NCI-H1694 treated with DMSO at 0.1 percent for 48 hours (cell line): ENCODE measurements around the gene NUDT14.

Source experiments
- DNase-seq: peaks from one replicate; lab custom pipeline; 2025; lab: John Stamatoyannopoulos, UW

The NUDT14 gene

DNA sequence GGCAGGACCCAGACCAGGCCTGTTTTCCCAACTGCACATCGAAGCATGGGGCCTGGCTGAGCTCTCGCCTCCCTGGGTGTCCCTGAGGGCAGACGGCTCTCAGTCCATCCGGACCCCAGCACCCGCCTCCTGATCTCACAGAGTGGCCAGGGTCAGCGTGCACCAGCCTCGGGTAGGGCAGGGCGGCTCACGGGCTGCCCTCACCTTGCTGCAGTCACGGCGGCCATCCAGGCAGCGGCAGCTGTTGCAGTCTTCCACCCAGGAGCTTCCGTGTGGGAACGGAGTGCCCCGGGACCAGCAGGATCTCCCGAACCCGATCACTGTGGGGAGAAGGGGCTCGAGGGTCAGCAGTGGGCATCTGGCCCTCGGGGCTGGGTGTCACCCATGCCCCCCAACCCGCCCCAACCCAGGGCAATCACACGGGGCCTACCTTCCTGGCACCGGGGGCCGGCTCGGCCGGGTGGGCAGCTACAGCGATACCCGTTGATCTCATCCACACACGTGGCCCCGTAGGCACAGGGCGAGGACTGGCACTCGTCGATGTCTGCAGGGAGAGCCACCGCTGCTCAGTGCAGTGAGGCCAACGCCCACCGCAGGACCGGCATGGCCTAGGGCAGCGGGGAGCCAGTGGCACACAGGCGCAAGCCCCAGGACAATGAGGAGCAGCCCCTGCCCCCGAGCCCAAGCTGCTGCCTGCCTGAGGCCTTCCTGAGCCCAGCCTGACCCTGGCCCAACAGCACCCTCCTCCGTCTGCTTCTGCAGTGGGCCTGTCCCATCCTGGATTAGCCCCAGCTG lies 34.7 kb downstream of the NUDT14 start:
- DNase-seq: no peak

DNA sequence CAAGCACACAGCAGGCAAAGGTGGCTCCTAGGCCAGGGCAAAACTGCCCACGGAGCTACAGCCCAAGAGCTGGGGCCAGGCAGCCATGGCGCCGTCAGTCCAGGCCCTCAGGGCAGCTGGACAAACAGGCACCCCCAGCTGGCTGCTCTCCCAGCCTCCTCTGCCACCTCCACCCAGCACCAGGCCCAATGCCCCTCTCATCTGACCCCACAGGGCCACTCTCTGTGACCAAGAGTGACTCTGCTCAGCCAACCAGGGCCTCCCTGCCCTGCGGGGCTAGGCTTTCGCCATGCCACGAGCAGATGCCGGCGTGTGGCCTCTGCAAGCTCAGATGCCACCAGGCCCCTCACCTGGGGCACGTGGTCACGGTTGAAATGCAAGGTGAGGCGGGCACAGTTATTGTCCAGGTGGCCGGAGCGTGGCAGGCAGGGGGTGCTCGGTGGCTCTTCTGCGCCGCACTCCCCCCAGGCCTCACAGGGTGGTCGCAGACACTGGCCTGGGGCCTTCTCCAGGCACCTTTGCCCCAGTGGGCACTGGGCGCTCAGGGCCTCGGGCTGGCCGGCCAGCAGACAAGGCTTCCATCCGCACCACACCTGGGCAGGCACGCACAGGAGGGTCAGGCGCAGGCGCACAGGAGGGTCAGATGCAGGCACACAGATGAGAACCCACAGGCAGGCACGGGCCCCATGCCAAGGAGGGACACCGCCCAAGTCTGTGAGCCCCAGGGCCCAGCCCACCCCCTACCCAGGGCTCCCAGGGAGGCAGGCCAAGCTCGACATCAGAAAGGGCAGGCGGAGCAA lies 35.5 kb downstream of the NUDT14 start:
- no peak for DNase-seq

DNA sequence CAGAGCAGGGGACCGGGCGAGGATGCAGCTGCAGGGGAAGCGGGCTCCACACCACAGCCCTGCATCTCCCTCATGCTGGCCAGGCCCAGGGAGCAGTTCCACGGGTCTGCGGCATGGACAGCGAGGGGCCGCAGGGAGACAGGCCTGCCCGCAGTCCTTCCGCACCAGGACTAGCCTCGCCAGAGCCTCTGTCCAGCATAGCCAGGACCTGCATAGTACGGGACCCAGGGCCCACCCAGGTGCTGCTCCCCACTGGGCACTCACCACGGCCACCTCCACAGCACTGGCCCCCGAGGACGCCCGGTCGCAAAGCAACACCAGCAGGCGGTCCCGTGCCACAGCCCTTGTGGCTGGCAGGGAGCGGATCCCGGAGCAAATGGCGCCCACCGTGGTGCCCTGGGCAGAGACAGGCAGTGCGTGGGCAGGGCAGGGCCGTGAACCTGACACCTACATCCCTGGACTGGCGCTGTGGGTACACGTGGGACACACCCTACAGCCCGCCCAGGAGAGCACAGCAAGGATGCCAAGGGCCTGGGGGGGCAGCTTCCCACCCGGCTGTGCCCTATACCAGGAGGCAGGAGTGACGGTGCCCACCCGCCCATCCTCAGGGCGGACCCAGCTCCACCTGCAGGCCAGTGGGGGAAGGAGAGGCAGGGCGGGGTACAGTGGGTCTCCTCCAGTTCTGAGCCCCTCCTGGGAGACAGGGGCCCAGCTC lies 36.3 kb downstream of the NUDT14 start:
- no peak for DNase-seq

DNA sequence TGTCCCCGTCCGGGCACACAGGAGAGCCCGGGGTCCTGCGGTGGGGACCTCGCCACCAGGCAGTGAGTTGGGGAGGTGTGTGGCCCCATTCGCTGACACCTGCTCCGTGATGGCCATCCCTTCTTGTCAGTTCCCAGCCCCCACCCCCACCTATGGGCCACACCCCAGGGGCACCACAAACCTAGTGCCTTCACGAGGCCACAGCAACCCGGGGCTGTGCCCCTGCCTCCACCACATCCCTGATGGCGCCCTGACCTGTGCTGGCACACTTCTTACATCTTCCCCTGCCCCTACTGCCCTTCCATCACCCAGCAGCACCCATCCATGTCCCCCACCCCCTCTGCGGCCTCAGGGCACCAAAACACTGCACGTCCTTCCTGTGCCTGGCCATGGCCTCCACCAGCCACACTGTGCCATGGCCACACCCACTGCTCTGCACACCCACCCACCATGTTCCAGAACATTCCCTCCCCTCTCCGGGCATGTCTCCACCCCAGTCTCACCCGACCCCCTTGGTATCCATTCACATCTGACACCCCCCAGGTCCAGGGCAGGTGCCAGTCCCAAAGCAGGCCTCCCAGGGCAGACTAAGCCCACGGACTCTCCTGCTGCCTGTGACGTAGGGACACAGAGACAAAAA lies 37.0 kb downstream of the NUDT14 start:
- no peak for DNase-seq

DNA sequence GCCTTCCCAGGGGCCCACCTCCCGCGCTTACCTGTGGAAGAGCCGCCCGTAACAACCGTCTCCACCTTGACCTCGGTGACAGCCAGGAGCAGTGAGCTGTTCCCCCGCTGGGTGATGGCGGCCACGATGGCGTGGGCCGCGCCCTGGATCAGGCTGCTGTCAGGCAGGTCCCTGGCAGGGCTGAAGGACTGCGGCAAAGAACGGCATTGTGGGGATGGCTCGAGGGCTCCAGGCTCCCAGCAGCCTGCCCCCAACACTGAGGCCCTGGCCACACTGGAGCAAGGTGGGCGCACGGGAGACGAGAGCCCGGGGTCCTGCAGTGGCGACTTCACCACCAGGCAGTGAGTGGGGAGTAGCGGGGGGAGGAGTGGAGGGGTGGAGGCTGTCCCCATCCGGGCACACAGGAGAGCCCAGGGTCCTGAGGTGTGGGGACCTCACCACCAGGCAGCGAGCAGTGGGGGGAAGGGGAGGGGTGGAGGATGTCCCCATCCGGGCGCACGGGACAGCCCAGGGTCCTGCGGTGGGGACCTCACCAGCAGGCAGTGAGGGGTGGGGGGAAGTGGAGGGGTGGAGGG lies 37.6 kb downstream of the NUDT14 start:
- DNase-seq: no peak

DNA sequence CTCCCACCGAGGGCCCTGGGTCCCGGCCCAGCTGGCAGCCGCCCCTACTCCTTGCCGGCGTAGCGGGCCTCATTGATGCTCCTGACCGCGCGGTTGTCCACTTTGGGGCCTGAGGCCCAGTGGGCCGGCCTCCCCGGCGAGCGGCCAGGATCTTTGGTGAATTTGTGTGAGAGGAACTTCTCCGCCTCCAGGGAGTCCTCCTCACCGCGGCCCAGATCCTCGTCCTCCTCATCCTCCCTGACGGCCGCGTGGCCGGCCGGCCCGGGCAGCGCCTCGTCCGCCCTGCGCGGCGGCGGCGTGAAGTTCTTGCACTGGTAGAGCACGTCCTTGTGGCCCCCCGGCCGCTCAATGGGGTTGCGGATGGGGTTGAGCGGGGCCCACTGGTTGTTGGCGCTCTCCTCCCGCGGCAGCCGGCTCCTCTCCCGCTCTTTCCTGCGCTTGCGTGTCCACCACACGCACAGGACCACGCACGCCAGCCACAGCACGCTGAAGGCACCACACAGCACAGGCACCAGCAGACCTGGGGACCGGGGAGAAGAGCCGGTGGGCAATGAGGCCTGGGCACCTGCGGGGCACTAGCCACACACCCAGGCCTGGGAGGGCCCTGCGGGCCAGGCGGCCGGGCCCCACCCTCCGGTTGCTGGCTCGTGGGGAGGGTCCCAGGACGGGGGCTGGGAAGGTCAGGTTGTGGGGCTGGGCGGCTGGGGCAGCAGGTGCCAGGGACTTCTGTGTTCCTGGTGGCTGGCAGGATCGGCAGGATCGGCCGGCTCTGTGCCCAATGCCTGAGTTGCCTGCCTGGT lies 38.3 kb downstream of the NUDT14 start:
- DNase-seq: no peak

DNA sequence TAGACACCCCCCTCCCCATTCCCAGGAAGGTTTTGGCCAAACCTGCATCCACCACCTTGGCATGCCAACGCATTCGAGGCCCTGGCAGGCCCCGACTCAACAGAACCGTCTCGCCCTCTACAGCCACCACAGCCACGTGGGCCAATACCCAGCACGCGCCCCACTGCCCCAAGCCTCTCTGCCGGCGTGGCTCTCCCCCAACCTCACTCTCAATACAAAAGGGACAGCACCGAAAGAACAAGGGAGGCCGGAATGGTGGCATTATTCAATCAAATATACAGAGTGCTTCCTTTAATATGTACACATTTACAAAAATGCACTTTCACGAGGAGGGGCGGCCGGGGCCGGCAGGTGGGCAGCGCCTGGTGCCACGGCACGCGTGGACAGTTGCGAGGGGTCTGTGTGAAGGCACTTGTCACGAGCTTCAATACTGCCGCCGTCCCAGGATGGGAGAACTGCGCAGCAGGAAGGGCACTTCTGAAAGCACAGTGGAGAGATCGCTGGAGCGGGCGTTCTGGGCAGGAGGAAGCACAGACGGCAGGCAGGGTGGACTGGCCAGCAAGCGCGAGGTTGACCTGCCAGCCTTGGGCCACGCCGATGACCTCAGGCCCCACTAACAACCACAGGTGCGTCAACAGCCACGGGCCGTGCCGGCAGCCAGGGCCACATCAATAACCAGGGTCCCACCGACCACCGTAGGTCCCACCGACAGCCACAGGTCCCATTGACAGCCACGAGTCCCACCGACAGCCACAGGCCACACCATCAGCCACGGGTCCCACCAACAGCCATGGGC lies 39.4 kb downstream of the NUDT14 start:
- no peak for DNase-seq

DNA sequence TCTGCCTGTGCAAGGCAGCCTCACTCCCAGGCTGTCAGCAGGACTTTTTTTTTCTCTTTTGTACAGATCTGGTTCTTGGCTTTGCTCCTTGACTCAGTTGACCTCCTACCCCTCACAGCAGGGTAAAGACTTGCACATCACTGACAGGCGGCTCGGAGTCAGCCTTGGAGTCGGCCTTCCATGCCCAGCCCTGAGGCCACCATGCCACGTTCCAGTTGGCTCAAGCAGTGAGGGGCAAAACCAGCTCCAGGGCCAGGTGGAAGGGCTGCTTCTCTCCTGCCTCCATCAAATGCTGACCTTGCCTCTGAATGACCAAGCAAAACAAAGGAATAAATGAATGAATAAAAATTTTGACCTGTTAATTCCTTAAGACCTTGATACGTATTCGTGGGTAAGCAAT lies 40.1 kb downstream of the NUDT14 start:
- no peak for DNase-seq

DNA sequence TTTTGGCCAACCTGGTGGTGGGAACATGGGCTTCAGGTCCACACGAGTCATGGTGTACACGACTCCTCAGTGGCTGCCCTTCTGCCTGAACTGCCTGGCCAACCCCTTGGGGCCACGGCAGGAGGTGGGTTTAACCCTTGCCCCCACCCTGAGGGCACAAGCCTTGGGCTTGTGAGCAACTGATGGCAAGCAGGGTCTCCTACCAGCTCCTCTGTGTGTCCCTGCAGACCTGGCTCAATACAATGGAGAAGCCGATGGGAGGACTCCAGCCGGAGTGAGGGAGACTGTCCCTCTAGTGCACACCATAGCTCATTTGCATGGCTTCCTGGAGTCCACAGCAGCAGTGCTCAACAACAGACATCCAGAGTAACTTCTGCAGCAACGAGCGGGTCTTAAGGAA lies 40.5 kb downstream of the NUDT14 start:
- no peak for DNase-seq

DNA sequence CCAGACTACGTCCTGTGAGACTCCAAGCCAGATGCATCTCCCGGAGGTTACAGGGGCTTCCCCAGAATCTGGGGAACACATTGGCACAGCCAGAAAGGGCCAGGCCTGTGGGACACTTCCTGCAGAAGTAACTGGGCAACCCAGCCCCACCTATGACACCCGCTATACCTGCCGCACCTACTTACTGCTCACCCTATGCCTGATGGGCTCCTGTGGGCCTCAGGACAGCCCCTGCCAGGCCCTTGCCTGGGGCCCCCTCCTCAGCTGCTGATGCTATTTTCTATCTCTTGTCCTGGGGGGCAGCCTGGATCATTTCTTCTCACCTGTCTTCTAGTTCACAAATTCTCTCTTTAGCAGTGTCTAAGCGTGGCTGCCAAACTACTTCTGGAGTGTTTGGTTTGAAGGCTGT lies 41.3 kb downstream of the NUDT14 start:
- DNase-seq: no peak

DNA sequence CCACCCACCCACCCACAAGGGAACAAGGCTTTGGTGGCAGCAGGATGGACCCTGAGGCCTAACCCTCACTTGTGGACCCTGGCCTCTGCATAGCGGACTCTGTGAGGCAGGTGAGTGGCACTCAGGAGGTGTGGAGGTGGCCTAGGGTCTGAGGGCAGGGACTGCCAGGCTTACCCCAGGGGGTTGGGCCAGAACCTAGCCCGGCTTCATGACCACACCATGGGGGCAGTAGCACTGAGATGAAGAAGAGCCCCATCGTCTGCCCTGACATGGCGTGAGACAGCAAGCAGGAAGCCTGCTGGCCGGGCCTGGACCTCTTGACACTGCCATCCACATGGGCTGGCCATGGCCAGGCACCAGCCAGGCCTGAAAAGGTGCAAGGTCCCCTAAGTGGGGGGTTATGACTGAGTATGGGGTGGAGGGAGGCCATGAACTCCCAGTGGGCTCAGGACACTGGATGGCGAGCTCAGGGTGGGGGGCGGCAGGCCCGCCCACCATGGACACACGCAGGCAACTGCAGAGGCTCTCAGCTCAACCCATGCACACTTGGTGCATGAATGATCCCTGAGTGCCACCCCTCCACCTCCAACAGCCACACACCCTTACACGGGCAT lies 41.8 kb downstream of the NUDT14 start:
- DNase-seq: no peak

DNA sequence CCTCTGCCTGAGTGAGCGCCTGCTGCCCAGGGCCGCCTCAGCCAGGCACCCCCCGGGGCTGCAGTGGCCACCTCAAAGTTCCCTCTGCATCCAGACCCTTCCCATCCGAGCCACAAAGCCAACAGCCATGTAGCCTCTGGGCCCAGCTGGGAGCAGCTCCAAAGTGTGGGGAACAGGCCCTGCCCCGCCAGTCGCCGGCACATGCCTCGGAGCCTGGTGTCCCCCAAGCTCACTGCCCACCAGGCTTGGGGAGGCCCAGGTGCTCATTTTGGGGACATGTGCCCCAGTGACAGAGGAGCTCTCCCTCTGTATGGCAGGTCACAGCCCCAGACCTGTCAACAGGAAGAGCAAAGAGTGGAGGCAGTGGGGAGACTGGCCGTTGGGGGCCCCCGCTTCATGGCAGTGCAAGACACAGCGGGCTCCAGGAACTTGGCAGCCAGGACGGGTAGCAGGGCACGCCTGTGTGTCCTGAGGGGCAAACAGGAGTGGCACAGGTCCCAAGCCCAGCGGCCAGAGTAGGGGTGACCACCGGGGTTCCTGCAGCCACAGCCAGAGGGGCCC lies 42.5 kb downstream of the NUDT14 start:
- no peak for DNase-seq

DNA sequence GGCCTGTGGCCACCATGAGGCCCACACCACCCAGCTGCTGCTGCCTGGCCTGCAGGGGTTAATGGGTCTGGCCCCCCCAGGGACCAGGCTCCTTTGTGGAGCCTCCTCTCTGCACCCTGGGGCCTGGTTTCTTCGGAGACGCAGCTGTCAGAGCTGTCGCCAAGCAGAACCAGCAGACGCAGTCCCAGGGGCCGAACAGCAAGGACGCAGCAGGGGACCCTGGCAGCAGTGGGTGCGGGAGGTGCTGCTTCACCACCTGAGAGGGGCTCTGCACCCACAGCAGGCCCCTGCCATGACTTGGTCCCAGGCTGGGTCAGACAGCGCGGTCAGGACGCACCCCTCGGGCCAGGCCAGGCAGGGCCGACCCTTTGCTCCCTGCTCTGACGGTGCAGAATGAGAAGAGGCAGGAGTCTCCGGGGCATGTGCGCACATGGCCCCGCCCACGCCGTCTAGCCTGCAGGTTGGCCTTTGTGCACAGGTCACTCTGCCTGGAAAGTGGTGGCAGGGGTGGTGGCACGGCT lies 43.0 kb downstream of the NUDT14 start:
- DNase-seq: no peak

DNA sequence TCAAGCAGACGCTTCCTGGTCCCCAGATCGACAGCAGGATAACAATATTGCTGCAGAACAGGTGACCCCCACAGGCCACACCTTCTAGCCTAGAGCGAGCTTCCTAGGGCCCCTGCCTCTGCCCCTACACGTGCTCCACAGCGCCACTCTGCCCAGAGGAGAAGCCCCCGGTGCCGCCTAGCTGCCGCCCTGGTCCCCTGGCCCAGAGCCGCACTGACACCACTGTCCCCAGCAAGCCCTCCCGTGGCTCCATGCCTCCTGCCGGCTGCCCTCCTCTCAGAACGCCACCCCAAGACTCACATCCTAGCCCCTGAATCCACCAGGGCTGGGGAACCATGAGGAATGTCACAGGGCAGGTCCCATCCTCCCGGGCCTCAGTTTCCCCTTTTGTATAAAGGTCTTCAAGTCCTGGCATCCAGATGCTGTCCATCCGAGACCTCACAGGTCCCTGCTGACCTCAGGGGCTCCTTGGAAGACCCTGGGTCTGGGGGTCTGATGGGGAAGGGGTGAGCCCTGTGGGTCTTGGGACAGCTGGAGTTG lies 43.6 kb downstream of the NUDT14 start:
- no peak for DNase-seq

DNA sequence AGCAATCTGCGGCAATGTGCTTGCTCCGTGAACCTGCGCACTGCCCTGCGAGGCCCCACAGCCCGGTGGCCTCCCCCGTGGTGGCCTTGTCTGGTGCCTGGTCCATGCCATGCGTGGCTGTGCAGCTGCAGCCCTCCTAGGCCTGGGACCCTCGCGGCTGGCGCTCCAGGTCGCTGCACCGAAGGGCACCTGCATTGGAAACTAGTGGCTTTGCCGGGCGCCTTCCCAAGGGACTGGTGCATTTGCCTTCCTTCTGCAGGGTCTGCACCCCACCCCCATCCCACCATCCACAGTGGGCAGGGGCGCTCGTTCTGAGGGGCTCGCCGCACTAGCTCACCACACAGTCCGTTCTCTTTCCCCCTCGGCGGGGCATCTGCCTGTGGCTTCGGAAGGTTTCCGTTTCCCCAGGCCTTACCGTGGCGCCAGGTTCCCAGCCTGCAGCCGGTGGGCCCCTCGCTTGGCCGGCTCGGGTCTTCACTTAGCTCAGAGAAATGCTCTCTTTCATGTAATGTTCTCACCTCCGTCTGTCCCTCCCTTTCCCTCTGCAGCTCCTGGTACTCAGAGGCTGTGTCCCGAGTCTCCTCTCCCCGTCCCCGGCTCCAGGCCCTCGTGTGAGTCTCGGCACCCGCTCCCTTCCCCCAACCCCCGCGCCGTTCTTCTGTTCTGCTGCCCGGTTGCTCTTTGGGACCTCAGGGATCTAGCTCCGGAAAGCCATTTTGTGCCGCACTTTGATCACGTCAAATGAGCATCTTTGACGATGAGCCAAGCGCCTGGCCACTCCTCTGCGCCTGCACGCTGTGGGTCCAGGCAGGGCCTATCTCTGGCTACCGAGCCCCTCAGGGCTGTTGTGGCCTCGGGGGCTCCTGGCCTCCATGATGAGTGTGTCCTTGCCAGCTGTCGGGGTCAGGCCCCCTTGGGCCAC lies 44.5 kb downstream of the NUDT14 start:
- no peak for DNase-seq

DNA sequence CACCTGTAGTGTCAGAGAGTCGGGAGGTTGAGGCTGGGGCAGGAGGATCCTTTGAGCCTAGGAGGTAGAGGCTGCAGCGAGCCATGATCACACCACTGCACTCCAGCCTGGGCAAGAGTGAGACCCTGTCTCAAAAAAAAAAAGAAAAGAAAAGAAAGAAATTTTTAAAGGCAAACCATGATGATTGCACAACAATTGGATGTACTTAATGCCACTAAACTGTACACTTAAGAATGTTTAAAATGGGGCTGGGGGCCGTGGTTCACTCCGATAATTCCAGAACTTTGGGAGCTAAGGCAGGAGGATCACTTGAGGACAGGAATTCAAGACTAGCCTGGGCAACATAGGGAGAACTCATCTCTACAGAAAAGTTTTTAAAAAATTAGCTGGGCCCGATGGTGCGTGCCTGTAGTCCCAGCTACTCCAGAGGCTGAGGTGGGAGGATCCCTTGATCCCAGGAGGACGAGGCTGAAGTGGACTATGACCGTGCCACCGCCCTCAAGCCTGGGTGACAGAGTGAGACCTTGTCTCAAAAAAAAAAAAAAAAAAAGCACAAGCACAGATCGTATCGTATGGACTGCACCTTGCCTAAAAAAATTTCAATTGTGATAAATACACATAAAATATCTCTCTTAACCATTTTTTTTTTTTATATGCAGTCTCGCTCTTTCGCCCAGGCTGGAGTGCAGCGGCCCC lies 45.3 kb downstream of the NUDT14 start:
- DNase-seq: no peak

DNA sequence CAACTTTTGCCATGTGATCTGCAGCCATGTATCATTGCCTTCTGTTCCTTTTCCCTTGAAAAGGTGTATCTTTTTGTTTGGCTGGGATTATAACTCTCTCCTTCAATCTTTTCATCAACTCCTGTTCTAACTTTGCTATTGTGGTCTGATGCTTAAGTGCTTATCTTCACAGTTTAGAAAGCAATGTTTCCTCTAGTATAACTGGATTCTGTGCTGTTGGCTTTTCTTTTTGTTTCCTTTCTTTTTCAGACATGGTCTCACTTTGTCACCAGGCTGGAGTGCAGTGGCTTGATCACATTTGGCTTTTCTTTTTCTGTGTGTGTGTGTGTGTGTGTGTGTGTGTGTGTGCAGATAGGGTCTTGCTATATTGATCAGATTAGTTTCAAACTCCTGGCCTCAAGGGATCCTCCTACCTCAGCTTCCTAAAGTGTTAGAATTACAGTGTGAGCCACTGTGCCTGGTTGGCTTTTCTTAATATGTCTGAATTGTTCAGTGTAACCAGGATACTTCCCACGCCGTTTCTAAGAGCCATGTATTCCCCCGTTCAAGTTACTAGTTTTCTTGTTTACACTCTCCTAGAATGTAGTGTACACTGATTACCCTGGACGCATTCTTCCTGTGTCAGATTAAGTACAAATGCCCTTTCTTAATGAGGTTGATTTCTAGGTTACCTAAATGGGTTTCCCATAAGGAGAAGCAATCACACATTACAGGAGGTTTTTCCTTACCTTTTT lies 48.0 kb downstream of the NUDT14 start:
- no peak for DNase-seq
